GM13976 (cell line): ENCODE data around the gene NUDT1.

Source experiments
- DNase-seq: peaks from one replicate; pipeline ENCODE4 v3.0.0; 2012; ENCODE audit warnings: low spot score
- CTCF ChIP-seq: IDR thresholded peaks from 2 replicates; pipeline ENCODE4 v1.5.1; 2012; ENCODE audit warnings: borderline replicate concordance, mild to moderate bottlenecking; ENCODE audit not compliant: insufficient read depth; ENCODE audit errors: extremely low read depth, missing control alignments, control extremely low read depth
- in situ Hi-C: fragments of 300-500 bp; cut with MboI; formaldehyde crosslinking; loops from one replicate; pipeline ENCODE4 v1.12.0; 2022; ENCODE audit warnings: low sequenced_read_pairs, mixed read lengths, inconsistent platforms; ENCODE audit not compliant: unreplicated experiment

Gene NUDT1

GRCh38 chr7:2251381-2251780 lies 9.4 kb downstream of the NUDT1 start:
- in situ Hi-C loops = no loop called here
- TF ChIP-seq CTCF = no peak
- no peak for DNase-seq

GRCh38 chr7:2251841-2252771 lies 10.1 kb downstream of the NUDT1 start:
- no peak for TF ChIP-seq CTCF
- DNase-seq = no peak
- in situ Hi-C loops = no loop called here

- in situ Hi-C loops = no loop called here
- no peak for DNase-seq
- no peak for TF ChIP-seq CTCF
Observed at GRCh38 chr7:2253021-2253420, 11.0 kb downstream of the NUDT1 start.

- in situ Hi-C loops = no loop called here
- DNase-seq = no peak
- no peak for TF ChIP-seq CTCF
Observed at GRCh38 chr7:2253525-2254244, 11.7 kb downstream of the NUDT1 start.

GRCh38 chr7:2254429-2255144 lies 12.6 kb downstream of the NUDT1 start:
- no peak for TF ChIP-seq CTCF
- in situ Hi-C loops = no loop called here
- DNase-seq = no peak
